Measurements from ENCODE around the gene TMEM200C. TPM values are rescaled to one million over a fixed set of nuclear protein-coding genes. Genes with fewer than 3 reads are reported as not detected.
A peak's percentile ranks its signal among the peaks of the same experiment; 100 is the strongest.
"Not testable (repeated sequence)": the region's sequence is repeated elsewhere in the genome, so short reads cannot be mapped to it uniquely, and the experiment has no call there.

TMEM200C gene
- total and polyA plus RNA-seq, 4 donors: 0.03 to 0.15 (median 0.06) TPM; not detected in 1

- no peak for DNase-seq
- no peak overlapping the region for H3K4me3 ChIP-seq (ENCODE audit: low read length in 2 of 2)
- intact Hi-C loops (cut with DNase I): loop anchor here in 1 of 2 donors (5.0 to 10.0 kb wide), 2 partner anchors 605 to 1008 kb away; no protein-coding TSS in a partner anchor
- no peaks in the 10 kb centered on the region for H3K9me3 ChIP-seq (ENCODE audit: control insufficient read depth, low read length)
- H3K27ac ChIP-seq (ENCODE audit: low read depth in 1 of 2, low read length in 2 of 2): no peak overlapping the region
- ATAC-seq (ENCODE audit: low FRiP score): no peak
- no peaks in the 10 kb centered on the region for H3K4me1 ChIP-seq (ENCODE audit: control insufficient read depth in 1 of 2, insufficient read depth in 2 of 2, low read length in 2 of 2)
- H3K27me3 ChIP-seq (ENCODE audit: control insufficient read depth in 1 of 2, insufficient read depth in 2 of 2, low read length in 1 of 2): no peaks in the 10 kb centered on the region
- no peaks in the 10 kb centered on the region for H3K36me3 ChIP-seq (ENCODE audit: control insufficient read depth in 1 of 2, insufficient read depth in 2 of 2, low read length in 1 of 2)
Observed at GRCh38 chr18:5879479-5879882, 15.8 kb downstream of the TMEM200C start.

- no peak for ATAC-seq (ENCODE audit: low FRiP score)
- no peak for DNase-seq
- no peaks in the 10 kb centered on the region for H3K27me3 ChIP-seq (ENCODE audit: control insufficient read depth in 1 of 2, insufficient read depth in 2 of 2, low read length in 1 of 2)
- no peaks in the 10 kb centered on the region for H3K4me1 ChIP-seq (ENCODE audit: control insufficient read depth in 1 of 2, insufficient read depth in 2 of 2, low read length in 2 of 2)
- H3K36me3 ChIP-seq (ENCODE audit: control insufficient read depth in 1 of 2, insufficient read depth in 2 of 2, low read length in 1 of 2): no peaks in the 10 kb centered on the region
- no peaks in the 10 kb centered on the region for H3K9me3 ChIP-seq (ENCODE audit: control insufficient read depth, low read length)
- H3K4me3 ChIP-seq (ENCODE audit: low read length in 2 of 2): no peak overlapping the region
- no peak overlapping the region for H3K27ac ChIP-seq (ENCODE audit: low read depth in 1 of 2, low read length in 2 of 2)
- intact Hi-C loops (cut with DNase I): loop anchor here in 1 of 2 donors (5.0 to 10.0 kb wide), 2 partner anchors 608 to 1010 kb away; no protein-coding TSS in a partner anchor
Observed at GRCh38 chr18:5876891-5877290, 18.4 kb downstream of the TMEM200C start.

DNA sequence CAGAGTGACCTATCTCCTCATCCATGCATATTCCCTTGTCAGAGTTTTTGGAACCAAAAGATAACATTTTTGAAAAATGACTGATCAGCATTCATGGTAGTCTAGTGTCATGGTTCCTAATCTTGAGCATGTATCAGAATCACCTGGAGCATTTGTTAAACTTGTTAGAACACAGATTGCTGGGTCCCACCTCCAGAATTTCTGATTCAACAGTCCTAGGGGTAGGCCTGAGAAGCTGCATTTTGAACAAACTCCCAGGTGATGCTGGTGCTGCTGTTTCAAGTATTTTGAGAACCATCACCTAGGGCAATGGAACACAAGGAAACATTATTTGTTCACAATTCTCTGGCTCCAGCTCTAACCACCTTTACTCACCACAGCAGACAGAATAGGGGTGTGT is 21.0 kb downstream of the TMEM200C start:
- no peaks in the 10 kb centered on the region for H3K36me3 ChIP-seq (ENCODE audit: control insufficient read depth in 1 of 2, insufficient read depth in 2 of 2, low read length in 1 of 2)
- no peaks in the 10 kb centered on the region for H3K4me1 ChIP-seq (ENCODE audit: control insufficient read depth in 1 of 2, insufficient read depth in 2 of 2, low read length in 2 of 2)
- no peak for ATAC-seq (ENCODE audit: low FRiP score)
- H3K27ac ChIP-seq (ENCODE audit: low read depth in 1 of 2, low read length in 2 of 2): no peak overlapping the region
- no peak for DNase-seq
- no peaks in the 10 kb centered on the region for H3K9me3 ChIP-seq (ENCODE audit: control insufficient read depth, low read length)
- no peaks in the 10 kb centered on the region for H3K27me3 ChIP-seq (ENCODE audit: control insufficient read depth in 1 of 2, insufficient read depth in 2 of 2, low read length in 1 of 2)
- intact Hi-C loops (cut with DNase I): loop anchor here in 1 of 2 donors (10.0 kb wide), 1 partner anchor 610 kb away; no protein-coding TSS in a partner anchor
- H3K4me3 ChIP-seq (ENCODE audit: low read length in 2 of 2): no peak overlapping the region

DNA sequence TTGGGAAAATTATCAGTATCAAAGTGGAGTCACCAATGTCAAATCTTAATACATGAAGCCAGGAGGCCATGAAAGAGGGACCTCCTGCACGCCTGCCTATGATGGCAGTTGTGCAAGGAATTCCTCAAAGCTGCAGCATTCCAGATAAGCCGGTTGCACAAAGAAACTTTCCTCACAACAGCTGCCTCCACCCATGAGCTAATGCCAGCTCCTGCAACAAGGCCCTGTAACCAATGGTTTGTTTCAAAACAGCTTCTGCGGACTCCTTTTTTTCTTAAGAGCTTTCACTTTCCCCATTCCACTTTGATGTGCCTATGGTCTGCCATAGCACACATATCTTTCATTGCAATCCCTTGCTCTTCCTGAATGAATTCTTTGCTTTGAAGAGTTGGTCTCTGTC is 22.4 kb downstream of the TMEM200C start:
- intact Hi-C loops (cut with DNase I): loop anchor here in 1 of 2 donors (10.0 kb wide), 1 partner anchor 612 kb away; no protein-coding TSS in a partner anchor
- no peak overlapping the region for H3K27ac ChIP-seq (ENCODE audit: low read depth in 1 of 2, low read length in 2 of 2)
- H3K36me3 ChIP-seq (ENCODE audit: control insufficient read depth in 1 of 2, insufficient read depth in 2 of 2, low read length in 1 of 2): no peaks in the 10 kb centered on the region
- 40 to 48% methylated on average over 3 of the region's 3 CpGs for WGBS, 2 donors
- H3K27me3 ChIP-seq (ENCODE audit: control insufficient read depth in 1 of 2, insufficient read depth in 2 of 2, low read length in 1 of 2): no peaks in the 10 kb centered on the region
- ATAC-seq (ENCODE audit: low FRiP score) (no peak), DNase-seq (no peak)
- H3K4me1 ChIP-seq (ENCODE audit: control insufficient read depth in 1 of 2, insufficient read depth in 2 of 2, low read length in 2 of 2): no peaks in the 10 kb centered on the region
- H3K4me3 ChIP-seq (ENCODE audit: low read length in 2 of 2): no peak overlapping the region
- H3K9me3 ChIP-seq (ENCODE audit: control insufficient read depth, low read length): no peaks in the 10 kb centered on the region

- Histone ChIP-seq H3K9me3 (ENCODE audit: control insufficient read depth, low read length) (no peaks in the 10 kb centered on the region), H3K27me3 (ENCODE audit: control insufficient read depth in 1 of 2, insufficient read depth in 2 of 2, low read length in 1 of 2) (no peaks in the 10 kb centered on the region), H3K36me3 (ENCODE audit: control insufficient read depth in 1 of 2, insufficient read depth in 2 of 2, low read length in 1 of 2) (no peaks in the 10 kb centered on the region), H3K4me3 (ENCODE audit: low read length in 2 of 2) (no peak overlapping the region), H3K27ac (ENCODE audit: low read depth in 1 of 2, low read length in 2 of 2) (no peak overlapping the region), H3K4me1 (ENCODE audit: control insufficient read depth in 1 of 2, insufficient read depth in 2 of 2, low read length in 2 of 2) (no peaks in the 10 kb centered on the region)
- ATAC-seq (ENCODE audit: low FRiP score) (no peak), DNase-seq (no peak)
- intact Hi-C loops (cut with DNase I): loop anchor here in 1 of 2 donors (10.0 kb wide), 1 partner anchor 613 kb away; no protein-coding TSS in a partner anchor
- 41% methylated on average over 1 of the region's 1 CpG for WGBS, 2 donors
Observed at GRCh38 chr18:5871426-5871825, 23.9 kb downstream of the TMEM200C start.

DNA sequence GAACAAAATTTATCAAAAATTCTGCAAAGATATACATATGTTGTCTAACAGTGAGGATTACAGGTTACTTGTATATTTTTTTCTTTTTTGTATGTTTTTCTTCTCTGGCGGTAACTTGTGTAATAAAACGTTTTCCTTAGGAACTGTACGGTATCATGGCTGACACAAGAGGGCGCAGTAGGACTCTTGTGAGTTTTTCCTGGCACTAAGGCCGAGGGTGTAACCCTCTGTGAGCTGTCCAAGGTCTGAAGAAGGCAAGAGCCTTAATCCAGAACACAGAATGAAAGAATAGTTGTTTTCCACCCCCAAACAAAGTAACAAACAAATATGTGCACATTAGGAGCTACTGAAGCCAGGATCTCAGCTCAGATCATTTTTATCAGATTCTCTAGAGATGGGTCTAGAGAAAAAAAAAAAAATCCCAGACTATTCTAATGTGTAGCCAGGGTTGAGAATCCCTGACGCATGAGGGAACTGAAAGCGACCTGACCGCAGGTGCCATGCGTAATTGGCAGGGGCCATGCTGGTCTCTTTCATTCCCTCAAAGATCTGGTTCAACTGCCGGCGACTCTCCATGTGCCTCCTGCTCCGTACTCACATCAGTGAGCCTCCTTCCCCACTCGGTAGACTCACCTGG is 27.0 kb downstream of the TMEM200C start:
- WGBS, 2 donors: 37 to 42% methylated on average over 13 of the region's 13 CpGs
- Histone ChIP-seq H3K9me3 (ENCODE audit: control insufficient read depth, low read length) (no peaks in the 10 kb centered on the region), H3K4me1 (ENCODE audit: control insufficient read depth in 1 of 2, insufficient read depth in 2 of 2, low read length in 2 of 2) (no peaks in the 10 kb centered on the region), H3K27me3 (ENCODE audit: control insufficient read depth in 1 of 2, insufficient read depth in 2 of 2, low read length in 1 of 2) (no peaks in the 10 kb centered on the region), H3K36me3 (ENCODE audit: control insufficient read depth in 1 of 2, insufficient read depth in 2 of 2, low read length in 1 of 2) (no peaks in the 10 kb centered on the region), H3K4me3 (ENCODE audit: low read length in 2 of 2) (no peak overlapping the region), H3K27ac (ENCODE audit: low read depth in 1 of 2, low read length in 2 of 2) (no peak overlapping the region)
- peak; percentile 53 to 74 for DNase-seq
- no peak for ATAC-seq (ENCODE audit: low FRiP score)
- intact Hi-C loops (cut with DNase I): no loop called here

DNA sequence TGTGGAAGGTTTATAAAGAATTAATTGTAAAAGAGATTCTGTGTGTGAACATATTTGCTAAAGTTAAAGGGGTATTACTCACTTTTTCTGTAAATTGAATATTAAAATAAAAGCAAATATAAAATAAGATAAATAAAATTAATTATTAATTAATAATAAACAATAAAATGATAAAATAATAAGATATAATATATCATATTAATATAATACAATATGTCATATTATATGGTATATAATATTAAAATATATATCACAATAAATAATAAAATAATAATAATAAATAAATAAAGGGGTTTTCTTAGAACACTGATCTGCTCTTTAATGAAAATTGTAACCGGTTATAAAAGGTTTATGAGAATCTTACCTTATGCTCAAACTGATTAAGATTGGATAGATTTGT is 29.8 kb downstream of the TMEM200C start:
- intact Hi-C loops (cut with DNase I): no loop called here
- H3K36me3 ChIP-seq (ENCODE audit: control insufficient read depth in 1 of 2, insufficient read depth in 2 of 2, low read length in 1 of 2): no peaks in the 10 kb centered on the region
- H3K9me3 ChIP-seq (ENCODE audit: control insufficient read depth, low read length): peaks cover 2% of the 10 kb centered on the region
- H3K4me3 ChIP-seq (ENCODE audit: low read length in 2 of 2): no peak overlapping the region
- no peak for ATAC-seq (ENCODE audit: low FRiP score)
- WGBS, 2 donors: 90 to 91% methylated on average over 1 of the region's 1 CpG
- no peak for DNase-seq
- H3K27me3 ChIP-seq (ENCODE audit: control insufficient read depth in 1 of 2, insufficient read depth in 2 of 2, low read length in 1 of 2): no peaks in the 10 kb centered on the region
- no peaks in the 10 kb centered on the region for H3K4me1 ChIP-seq (ENCODE audit: control insufficient read depth in 1 of 2, insufficient read depth in 2 of 2, low read length in 2 of 2)
- no peak overlapping the region for H3K27ac ChIP-seq (ENCODE audit: low read depth in 1 of 2, low read length in 2 of 2)

GRCh38 chr18:5862127-5862526 is 33.2 kb downstream of the TMEM200C start:
- H3K4me3 ChIP-seq (ENCODE audit: low read length in 2 of 2); H3K36me3 ChIP-seq (ENCODE audit: control insufficient read depth in 1 of 2, insufficient read depth in 2 of 2, low read length in 1 of 2); intact Hi-C loops (cut with DNase I); DNase-seq; H3K9me3 ChIP-seq (ENCODE audit: control insufficient read depth, low read length); ATAC-seq (ENCODE audit: low FRiP score); H3K27ac ChIP-seq (ENCODE audit: low read depth in 1 of 2, low read length in 2 of 2); H3K27me3 ChIP-seq (ENCODE audit: control insufficient read depth in 1 of 2, insufficient read depth in 2 of 2, low read length in 1 of 2); H3K4me1 ChIP-seq (ENCODE audit: control insufficient read depth in 1 of 2, insufficient read depth in 2 of 2, low read length in 2 of 2): not testable (repeated sequence)
- 44 to 61% methylated on average over 1 of the region's 1 CpG for WGBS, 2 donors

DNA sequence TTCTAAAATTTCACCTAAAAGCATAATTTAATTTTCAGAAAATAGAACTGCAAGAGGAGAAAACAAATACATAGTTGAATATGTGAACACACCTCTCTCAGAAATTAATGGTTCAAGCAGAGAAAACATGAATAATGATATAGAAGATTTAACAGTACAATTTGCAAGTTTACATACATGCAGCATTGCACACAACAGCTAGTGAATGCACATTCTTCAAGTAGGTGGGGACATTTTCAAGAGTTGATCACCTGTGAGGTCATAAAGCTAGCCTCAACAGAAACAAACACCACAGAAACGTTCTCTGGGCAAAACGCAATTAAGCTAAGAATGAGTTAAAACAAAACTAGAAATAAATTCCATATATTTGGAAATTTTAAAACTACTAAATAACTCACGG is 38.1 kb downstream of the TMEM200C start:
- H3K9me3 ChIP-seq (ENCODE audit: control insufficient read depth, low read length): peaks cover 1% of the 10 kb centered on the region
- intact Hi-C loops (cut with DNase I): no loop called here
- WGBS, 2 donors: 54 to 61% methylated on average over 3 of the region's 3 CpGs
- no peak for DNase-seq
- no peaks in the 10 kb centered on the region for H3K4me1 ChIP-seq (ENCODE audit: control insufficient read depth in 1 of 2, insufficient read depth in 2 of 2, low read length in 2 of 2)
- ATAC-seq (ENCODE audit: low FRiP score): no peak
- no peaks in the 10 kb centered on the region for H3K27me3 ChIP-seq (ENCODE audit: control insufficient read depth in 1 of 2, insufficient read depth in 2 of 2, low read length in 1 of 2)
- no peaks in the 10 kb centered on the region for H3K36me3 ChIP-seq (ENCODE audit: control insufficient read depth in 1 of 2, insufficient read depth in 2 of 2, low read length in 1 of 2)
- H3K27ac ChIP-seq (ENCODE audit: low read depth in 1 of 2, low read length in 2 of 2): no peak overlapping the region
- no peak overlapping the region for H3K4me3 ChIP-seq (ENCODE audit: low read length in 2 of 2)
